Mononuclear cell (primary cell): Measurements from ENCODE around the gene CST3. TPM values are rescaled to one million over a fixed set of nuclear protein-coding genes. Genes with fewer than 3 reads are reported as not detected.
"Not testable (repeated sequence)": the region's sequence is repeated elsewhere in the genome, so short reads cannot be mapped to it uniquely, and the experiment has no call there.

Experiments used
- H3K27me3 ChIP-seq: 2 replicates; pipeline ENCODE4 v1.6.0; 2011; ENCODE audit warnings: low read length, control low read depth; ENCODE audit not compliant: insufficient read depth
- H3K4me1 ChIP-seq: 2 replicates; pipeline ENCODE4 v1.5.1; 2011; ENCODE audit warnings: mild to moderate bottlenecking, low read length, control low read depth; ENCODE audit not compliant: insufficient read depth
- H3K4me3 ChIP-seq: 2 replicates; pipeline ENCODE4 v1.5.1; 2011; ENCODE audit warnings: mild to moderate bottlenecking, low read length, moderate library complexity
- H3K9me3 ChIP-seq: 2 replicates; pipeline ENCODE4 v1.5.1; 2011; ENCODE audit warnings: low read depth, mild to moderate bottlenecking, control low read depth, low read length
- total RNA-seq: library from RNA; depleted of rRNA; stranded (reverse); fragments of >200 nt; gene quantifications from one replicate; pipeline ENCODE4 v1.2.3, GENCODE V29; 2012

The CST3 gene
- total RNA-seq, 1 donor, result 486 TPM

- Histone ChIP-seq H3K9me3 (no peaks in the 10 kb centered on the region), H3K4me1 (no peaks in the 10 kb centered on the region), H3K4me3 (no peak overlapping the region), H3K27me3 (no peaks in the 10 kb centered on the region)
These were observed 30.8 kb upstream of the CST3 start for GRCh38 chr20:23668477-23668951.

- Histone ChIP-seq H3K4me1 (no peaks in the 10 kb centered on the region), H3K27me3 (no peaks in the 10 kb centered on the region), H3K9me3 (no peaks in the 10 kb centered on the region), H3K4me3 (no peak overlapping the region)
These were observed 29.9 kb upstream of the CST3 start for GRCh38 chr20:23667666-23668065.

- H3K4me3 ChIP-seq, result no peak overlapping the region
- H3K27me3 ChIP-seq, result no peaks in the 10 kb centered on the region
- no peaks in the 10 kb centered on the region for H3K9me3 ChIP-seq
- H3K4me1 ChIP-seq, result no peaks in the 10 kb centered on the region
These were observed 28.9 kb upstream of the CST3 start for GRCh38 chr20:23666698-23667097.

GRCh38 chr20:23666189-23666588 lies 28.4 kb upstream of the CST3 start:
- Histone ChIP-seq H3K9me3 (no peaks in the 10 kb centered on the region), H3K4me1 (no peaks in the 10 kb centered on the region), H3K4me3 (no peak overlapping the region), H3K27me3 (no peaks in the 10 kb centered on the region)

GRCh38 chr20:23664954-23665353 lies 27.2 kb upstream of the CST3 start:
- Histone ChIP-seq H3K9me3 (no peaks in the 10 kb centered on the region), H3K27me3 (no peaks in the 10 kb centered on the region), H3K4me3 (no peak overlapping the region), H3K4me1 (no peaks in the 10 kb centered on the region)

GRCh38 chr20:23664046-23664445 lies 26.3 kb upstream of the CST3 start:
- not testable (repeated sequence) for H3K27me3 ChIP-seq, H3K9me3 ChIP-seq, H3K4me3 ChIP-seq, H3K4me1 ChIP-seq

GRCh38 chr20:23663180-23663579 lies 25.4 kb upstream of the CST3 start:
- Histone ChIP-seq H3K27me3 (no peaks in the 10 kb centered on the region), H3K4me3 (no peak overlapping the region), H3K9me3 (no peaks in the 10 kb centered on the region), H3K4me1 (no peaks in the 10 kb centered on the region)

GRCh38 chr20:23662276-23662870 lies 24.6 kb upstream of the CST3 start:
- Histone ChIP-seq H3K27me3 (no peaks in the 10 kb centered on the region), H3K4me1 (no peaks in the 10 kb centered on the region), H3K9me3 (no peaks in the 10 kb centered on the region), H3K4me3 (no peak overlapping the region)

GRCh38 chr20:23661002-23661429 lies 23.3 kb upstream of the CST3 start:
- H3K9me3 ChIP-seq, result no peaks in the 10 kb centered on the region
- no peaks in the 10 kb centered on the region for H3K27me3 ChIP-seq
- no peak overlapping the region for H3K4me3 ChIP-seq
- H3K4me1 ChIP-seq, result peaks cover 12% of the 10 kb centered on the region

- peaks cover 21% of the 10 kb centered on the region for H3K4me1 ChIP-seq
- H3K9me3 ChIP-seq, result no peaks in the 10 kb centered on the region
- H3K4me3 ChIP-seq, result no peak overlapping the region
- H3K27me3 ChIP-seq, result no peaks in the 10 kb centered on the region
These were observed 22.5 kb upstream of the CST3 start for GRCh38 chr20:23659989-23660837.

- H3K4me3 ChIP-seq, H3K27me3 ChIP-seq, H3K9me3 ChIP-seq: not testable (repeated sequence)
- H3K4me1 ChIP-seq, result peaks cover 27% of the 10 kb centered on the region
These were observed 21.8 kb upstream of the CST3 start for GRCh38 chr20:23659610-23659988.

GRCh38 chr20:23658989-23659609 lies 21.3 kb upstream of the CST3 start:
- Histone ChIP-seq H3K27me3 (no peaks in the 10 kb centered on the region), H3K9me3 (no peaks in the 10 kb centered on the region), H3K4me1 (peaks cover 32% of the 10 kb centered on the region), H3K4me3 (no peak overlapping the region)

GRCh38 chr20:23658336-23658735 lies 20.6 kb upstream of the CST3 start:
- no peaks in the 10 kb centered on the region for H3K9me3 ChIP-seq
- H3K4me3 ChIP-seq, result no peak overlapping the region
- no peaks in the 10 kb centered on the region for H3K27me3 ChIP-seq
- H3K4me1 ChIP-seq, result peaks cover 39% of the 10 kb centered on the region

GRCh38 chr20:23657202-23657601 lies 19.4 kb upstream of the CST3 start:
- Histone ChIP-seq H3K9me3 (no peaks in the 10 kb centered on the region), H3K4me1 (peaks cover 51% of the 10 kb centered on the region), H3K27me3 (no peaks in the 10 kb centered on the region), H3K4me3 (no peak overlapping the region)

GRCh38 chr20:23656372-23656771 lies 18.6 kb upstream of the CST3 start:
- Histone ChIP-seq H3K27me3 (no peaks in the 10 kb centered on the region), H3K9me3 (no peaks in the 10 kb centered on the region), H3K4me3 (no peak overlapping the region), H3K4me1 (peaks cover 51% of the 10 kb centered on the region)
